NCI-H2107 treated with DMSO at 0.1 percent for 48 hours (cell line): Measurements from ENCODE around the gene TACC2.

ENCODE experiments used
- DNase-seq: peaks from one replicate; lab custom pipeline; 2025; ENCODE audit not compliant: unreplicated experiment; lab: John Stamatoyannopoulos, UW

The TACC2 gene

GRCh38 chr10:122164815-122165483 lies 176.0 kb downstream of the TACC2 start:
- DNase-seq, result peak; percentile 58

- peak; percentile 37 for DNase-seq
Observed at GRCh38 chr10:122165484-122166276, 176.7 kb downstream of the TACC2 start.

- DNase-seq, result no peak
Observed at GRCh38 chr10:122168101-122168500, 179.1 kb downstream of the TACC2 start.

- no peak for DNase-seq
Observed at GRCh38 chr10:122168598-122169394, 179.8 kb downstream of the TACC2 start.

GRCh38 chr10:122170802-122171201 lies 181.8 kb downstream of the TACC2 start:
- DNase-seq, result no peak

- no peak for DNase-seq
Observed at GRCh38 chr10:122171302-122172075, 182.5 kb downstream of the TACC2 start.

- DNase-seq, result no peak
Observed at GRCh38 chr10:122172361-122173008, 183.5 kb downstream of the TACC2 start.

GRCh38 chr10:122173337-122173736 lies 184.4 kb downstream of the TACC2 start:
- DNase-seq, result no peak

- no peak for DNase-seq
Observed at GRCh38 chr10:122173766-122174435, 184.9 kb downstream of the TACC2 start.

- no peak for DNase-seq
Observed at GRCh38 chr10:122176232-122177213, 187.6 kb downstream of the TACC2 start.

- no peak for DNase-seq
Observed at GRCh38 chr10:122178655-122179054, 189.7 kb downstream of the TACC2 start.

- DNase-seq, result no peak
Observed at GRCh38 chr10:122181041-122181732, 192.2 kb downstream of the TACC2 start.

- DNase-seq, result no peak
Observed at GRCh38 chr10:122181876-122182275, 192.9 kb downstream of the TACC2 start.

GRCh38 chr10:122182308-122182707 lies 193.3 kb downstream of the TACC2 start:
- DNase-seq, result peak; percentile 53

GRCh38 chr10:122184254-122184653 lies 195.3 kb downstream of the TACC2 start:
- no peak for DNase-seq

- no peak for DNase-seq
Observed at GRCh38 chr10:122185643-122186042, 196.7 kb downstream of the TACC2 start.

GRCh38 chr10:122186816-122187810 lies 198.2 kb downstream of the TACC2 start:
- peak; percentile 17 for DNase-seq
